Subcutaneous abdominal adipose tissue (tissue), 5 donors: ENCODE results near the gene CA12.

ENCODE experiments used
- H3K27ac ChIP-seq: one replicate; pipeline ENCODE4 v1.7.0; 2013; ENCODE audit warnings: low read depth, mild to moderate bottlenecking, inconsistent platforms, low read length, moderate library complexity
- H3K27me3 ChIP-seq, 5 donors: one replicate each; pipeline ENCODE4 v1.7.0; 2013; ENCODE audit warnings: low read length in 5 of 5, inconsistent platforms in 1 of 5; ENCODE audit not compliant: control insufficient read depth in 5 of 5, insufficient read depth in 4 of 5
- H3K36me3 ChIP-seq, 5 donors: one replicate each; pipeline ENCODE4 v1.7.0; 2013; ENCODE audit warnings: low read length in 5 of 5; ENCODE audit not compliant: control insufficient read depth in 5 of 5, insufficient read depth in 5 of 5
- H3K4me1 ChIP-seq, 5 donors: one replicate each; pipeline ENCODE4 v1.7.0; 2013; ENCODE audit warnings: low read length in 5 of 5, mild to moderate bottlenecking in 3 of 5, moderate library complexity in 1 of 5; ENCODE audit not compliant: control insufficient read depth in 5 of 5, insufficient read depth in 5 of 5
- H3K4me3 ChIP-seq, 5 donors: one replicate each; pipeline ENCODE4 v1.7.0; 2013; ENCODE audit warnings: low read length in 5 of 5, low read depth in 1 of 5
- H3K9ac ChIP-seq, 5 donors: one replicate each; pipeline ENCODE4 v1.7.0; 2013; ENCODE audit warnings: low read length in 5 of 5, mild to moderate bottlenecking in 4 of 5, moderate library complexity in 3 of 5
- H3K9me3 ChIP-seq, 5 donors: one replicate each; pipeline ENCODE4 v1.7.0; 2013; ENCODE audit warnings: low read length in 5 of 5; ENCODE audit not compliant: control insufficient read depth in 5 of 5
- donor health status: healthy.
- donor health status: healthy.
- donor health status: healthy.
- donor health status: healthy.
- donor health status: healthy.

CA12 gene

DNA sequence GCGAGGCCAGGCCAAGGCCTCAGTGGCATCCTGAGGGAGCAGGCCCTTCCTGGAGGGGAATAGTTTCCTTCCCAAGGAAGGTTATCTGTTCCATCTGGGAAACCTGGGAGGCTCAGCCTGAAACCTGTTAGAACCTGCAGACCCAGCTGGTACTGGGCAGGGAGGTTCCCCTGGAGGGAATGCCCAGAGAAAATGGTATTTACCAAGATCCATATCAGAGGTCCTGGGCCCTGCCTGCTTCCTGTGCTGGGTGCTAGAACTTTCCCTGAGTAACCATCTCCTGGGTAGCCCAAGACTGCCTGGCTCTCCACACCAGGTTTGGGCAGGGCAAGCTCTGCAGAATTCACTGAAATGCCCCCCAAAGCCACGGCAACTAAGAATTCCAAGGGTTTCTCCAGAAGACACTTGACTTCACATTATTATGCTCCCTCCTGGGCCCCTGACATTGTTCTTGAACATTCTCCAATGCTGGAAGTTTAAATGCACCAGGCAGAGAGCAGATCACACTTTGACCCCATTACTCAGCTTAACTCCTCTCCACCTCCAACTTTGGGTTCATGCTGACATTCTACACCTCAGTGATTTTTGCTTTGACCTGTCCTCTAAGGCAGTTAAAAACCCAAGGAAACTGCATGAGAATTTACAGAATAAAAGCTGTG, 2.0 kb downstream of the CA12 start:
- no peak overlapping the region for H3K9ac ChIP-seq
- H3K4me1 ChIP-seq, result peaks cover 4 to 39% (median 34%) of the 10 kb centered on the region in 5 donors
- no peak overlapping the region for H3K27ac ChIP-seq
- no peaks in the 10 kb centered on the region for H3K9me3 ChIP-seq
- no peak overlapping the region for H3K4me3 ChIP-seq
- peaks cover 0 to 20% (median 9%) of the 10 kb centered on the region in 5 donors for H3K27me3 ChIP-seq
- H3K36me3 ChIP-seq, result no peaks in the 10 kb centered on the region

DNA sequence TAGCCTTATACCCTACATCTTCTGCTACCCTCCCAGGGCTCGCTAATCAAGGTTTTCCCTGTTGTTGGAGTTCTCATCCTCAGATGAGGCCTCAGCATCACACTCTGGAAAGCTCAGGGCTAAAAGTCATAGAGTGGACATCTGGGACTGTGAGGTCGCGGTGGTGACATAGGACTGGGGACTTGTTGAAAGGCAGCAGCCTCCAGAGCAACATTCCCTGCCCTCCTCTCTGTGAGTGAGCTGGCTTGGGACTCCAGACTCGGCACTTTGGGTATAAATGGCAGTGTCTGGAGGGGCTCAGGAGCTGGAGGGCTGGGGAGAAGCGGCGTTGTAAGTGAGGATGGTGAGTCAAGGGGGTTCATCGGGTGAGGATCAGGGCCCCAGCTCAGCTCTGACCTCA, 2.7 kb downstream of the CA12 start:
- Histone ChIP-seq H3K27ac (no peak overlapping the region), H3K36me3 (no peaks in the 10 kb centered on the region), H3K9me3 (no peaks in the 10 kb centered on the region), H3K9ac (no peak overlapping the region), H3K4me3 (no peak overlapping the region), H3K27me3 (peaks cover 0 to 18% (median 9%) of the 10 kb centered on the region in 5 donors), H3K4me1 (peaks cover 4 to 42% (median 40%) of the 10 kb centered on the region in 5 donors)

GRCh38 chr15:63374686-63375520, 6.7 kb downstream of the CA12 start:
- Histone ChIP-seq H3K27ac (peak overlapping the region; percentile 13), H3K4me1 (peaks cover 4 to 40% (median 32%) of the 10 kb centered on the region in 5 donors), H3K9ac (no peak overlapping the region), H3K4me3 (no peak overlapping the region), H3K27me3 (peaks cover 0 to 13% (median 0%) of the 10 kb centered on the region in 5 donors), H3K36me3 (no peaks in the 10 kb centered on the region), H3K9me3 (no peaks in the 10 kb centered on the region)

GRCh38 chr15:63373866-63374548, 7.6 kb downstream of the CA12 start:
- Histone ChIP-seq H3K36me3 (no peaks in the 10 kb centered on the region), H3K27me3 (peaks cover 0 to 13% (median 0%) of the 10 kb centered on the region in 5 donors), H3K9me3 (no peaks in the 10 kb centered on the region), H3K27ac (peak overlapping the region; percentile 24), H3K4me3 (no peak overlapping the region), H3K9ac (no peak overlapping the region), H3K4me1 (peaks cover 4 to 31% (median 26%) of the 10 kb centered on the region in 5 donors)

DNA sequence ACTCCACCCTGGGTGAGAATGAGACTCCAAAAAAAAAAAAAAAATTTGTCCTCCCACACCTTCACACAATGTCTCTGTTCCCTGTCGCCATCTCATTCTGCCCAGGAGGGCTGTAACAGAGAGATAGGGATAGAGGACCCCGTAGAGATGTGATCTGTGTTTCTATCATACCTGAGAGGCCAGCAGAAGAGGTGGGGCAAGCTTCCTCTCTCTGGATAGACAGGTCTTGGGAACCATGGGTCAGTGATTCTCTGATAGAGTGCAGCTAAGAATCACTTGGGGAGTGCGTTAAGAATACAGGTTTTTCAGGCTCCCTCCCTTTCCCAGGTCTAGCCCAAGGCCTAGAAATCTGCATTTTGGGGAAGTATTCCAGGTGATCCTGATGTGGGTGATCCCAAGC, 8.3 kb downstream of the CA12 start:
- peaks cover 4 to 30% (median 26%) of the 10 kb centered on the region in 5 donors for H3K4me1 ChIP-seq
- H3K9ac ChIP-seq, result no peak overlapping the region
- H3K9me3 ChIP-seq, result no peaks in the 10 kb centered on the region
- H3K4me3 ChIP-seq, result no peak overlapping the region
- H3K36me3 ChIP-seq, result no peaks in the 10 kb centered on the region
- peaks cover 0 to 9% (median 0%) of the 10 kb centered on the region in 5 donors for H3K27me3 ChIP-seq
- H3K27ac ChIP-seq, result no peak overlapping the region

- H3K4me1 ChIP-seq, result peaks cover 4 to 30% (median 26%) of the 10 kb centered on the region in 5 donors
- no peak overlapping the region for H3K4me3 ChIP-seq
- H3K9ac ChIP-seq, result no peak overlapping the region
- H3K9me3 ChIP-seq, result no peaks in the 10 kb centered on the region
- H3K27me3 ChIP-seq, result peaks cover 0 to 9% (median 0%) of the 10 kb centered on the region in 5 donors
- no peaks in the 10 kb centered on the region for H3K36me3 ChIP-seq
- H3K27ac ChIP-seq, result peak overlapping the region; percentile 30
These were observed 8.9 kb downstream of the CA12 start for GRCh38 chr15:63372753-63373152.

DNA sequence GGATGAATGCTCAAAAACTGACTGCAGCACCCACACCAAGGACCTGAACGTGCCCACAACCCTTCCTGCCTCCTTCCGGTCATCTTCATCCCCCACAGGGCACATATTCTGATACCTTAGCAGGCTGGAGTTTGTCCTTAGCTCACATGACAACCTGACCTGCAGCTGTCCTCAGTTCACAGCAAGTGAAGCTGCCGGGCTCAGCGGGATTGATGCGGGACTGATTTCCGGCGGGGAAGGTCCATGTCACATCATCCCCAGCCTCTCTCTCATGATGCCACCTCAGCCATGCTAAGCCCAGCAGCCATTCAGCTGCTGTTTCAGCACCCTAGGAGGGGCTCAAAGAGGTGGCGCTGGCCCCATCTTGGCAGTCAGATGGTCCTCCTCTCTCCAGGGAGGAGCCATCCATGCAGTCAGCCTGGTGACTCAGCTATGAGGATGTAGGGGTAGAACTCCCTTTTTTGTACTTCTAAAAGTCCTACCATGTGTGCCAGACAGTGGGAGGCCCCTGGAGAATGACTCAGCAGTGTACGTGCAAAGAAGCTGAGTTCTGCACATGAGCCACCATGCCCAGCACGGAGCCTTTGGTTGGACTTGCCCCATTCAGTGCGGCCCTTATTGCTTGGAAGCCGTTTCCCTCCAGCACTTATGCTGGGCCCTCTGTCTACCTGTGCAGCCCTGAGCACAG, 9.5 kb downstream of the CA12 start:
- Histone ChIP-seq H3K27ac (peak overlapping the region; percentile 69), H3K4me1 (peaks cover 4 to 30% (median 26%) of the 10 kb centered on the region in 5 donors), H3K36me3 (no peaks in the 10 kb centered on the region), H3K9ac (no peak overlapping the region), H3K9me3 (no peaks in the 10 kb centered on the region), H3K27me3 (peaks cover 0 to 9% (median 0%) of the 10 kb centered on the region in 5 donors), H3K4me3 (peak overlapping the region in 2 of 5 donors; percentile 7 to 31)

DNA sequence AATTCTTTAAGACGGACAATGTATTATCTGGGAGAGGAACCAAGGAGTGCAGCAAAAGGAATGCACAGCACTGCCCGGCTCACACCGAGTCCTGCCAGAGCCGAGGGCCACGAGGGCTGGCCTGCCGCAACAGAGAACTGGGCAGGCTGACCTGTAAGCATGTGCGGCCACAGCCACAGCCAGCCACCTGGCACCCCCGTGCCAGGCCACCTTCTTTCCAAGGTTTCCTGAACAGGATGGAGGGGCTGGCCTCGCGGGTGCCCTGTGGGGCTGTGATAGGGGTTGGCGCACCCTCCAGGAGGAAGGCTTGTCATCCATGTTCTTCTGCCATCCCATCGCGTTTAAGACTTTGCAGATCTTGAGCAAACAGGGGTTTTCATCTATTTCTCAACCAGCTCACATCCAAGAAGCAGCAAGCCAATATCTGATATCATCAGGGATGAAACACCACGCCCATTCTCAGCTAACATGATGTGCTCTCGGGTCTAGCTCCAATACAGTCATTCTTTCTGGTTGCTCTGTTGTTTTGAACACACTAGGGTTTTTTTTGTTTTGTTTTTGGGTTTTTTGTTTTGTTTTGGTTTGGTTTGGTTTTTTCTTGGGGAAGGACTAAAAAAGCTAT, 10.2 kb downstream of the CA12 start:
- H3K9ac ChIP-seq, result peak overlapping the region in 1 of 5 donors; percentile 8
- peak overlapping the region in 1 of 5 donors; percentile 7 for H3K4me3 ChIP-seq
- H3K36me3 ChIP-seq, result no peaks in the 10 kb centered on the region
- peaks cover 4 to 30% (median 26%) of the 10 kb centered on the region in 5 donors for H3K4me1 ChIP-seq
- no peaks in the 10 kb centered on the region for H3K9me3 ChIP-seq
- peaks cover 0 to 4% (median 0%) of the 10 kb centered on the region in 5 donors for H3K27me3 ChIP-seq
- H3K27ac ChIP-seq, result peak overlapping the region; percentile 69

DNA sequence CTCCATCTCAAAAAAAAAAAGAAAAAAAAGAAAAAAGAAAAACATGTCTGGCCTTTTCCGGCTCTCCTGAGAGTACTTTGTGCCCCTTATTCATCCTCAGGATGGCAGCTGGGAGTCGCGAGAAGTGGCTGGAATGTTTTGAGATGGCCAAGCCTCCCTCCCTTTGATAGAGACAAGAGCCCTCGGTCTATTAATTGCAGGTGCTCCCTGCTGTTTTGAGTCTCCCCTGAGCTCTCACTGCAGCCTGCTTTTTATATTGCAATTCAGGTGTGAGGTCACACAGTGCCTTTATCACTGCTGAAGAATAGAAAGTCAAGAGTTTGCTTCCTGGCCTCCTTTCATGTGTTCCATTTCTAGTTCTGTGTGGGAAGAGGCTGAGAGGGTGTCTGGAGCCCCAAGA, 10.9 kb downstream of the CA12 start:
- peak overlapping the region; percentile 69 for H3K27ac ChIP-seq
- no peak overlapping the region for H3K9ac ChIP-seq

More for the DNA sequence above, 10.9 kb downstream of the CA12 start:
- Histone ChIP-seq H3K9me3 (no peaks in the 10 kb centered on the region), H3K4me1 (peaks cover 4 to 30% (median 27%) of the 10 kb centered on the region in 5 donors), H3K36me3 (no peaks in the 10 kb centered on the region), H3K27me3 (peaks cover 0 to 4% (median 0%) of the 10 kb centered on the region in 5 donors), H3K4me3 (no peak overlapping the region)
